HCT116 (cell line): ENCODE measurements around the gene SSU72. TPM values are rescaled to one million over a fixed set of nuclear protein-coding genes. Genes with fewer than 3 reads are reported as not detected.
A peak's percentile ranks its signal among the peaks of the same experiment; 100 is the strongest.

Experiments
- ATAC-seq: fragments of 200-7000 bp; cut with Tn5 transposase; 2 replicates; pipeline ENCODE4 v1.9.1; 2020; ENCODE audit warnings: mild to moderate bottlenecking, moderate library complexity
- BruUV-seq: library from RNA; stranded (reverse); fragments of 400-500 nt; replicated peaks from 2 replicates; lab custom pipeline; 2021; lab: Mats Ljungman, UMichigan
- CTCF ChIA-PET: fragments of 300-600 bp; sonication (Branson Sonifier 250); formaldehyde crosslinking; loops from one replicate; lab custom pipeline; 2021; ENCODE audit warnings: antibody characterized with exemption; lab: Charles Lee
- POLR2A ChIA-PET: fragments of 300-600, 350-600 bp; sonication (Branson Sonifier 250); formaldehyde crosslinking; loops from one replicate; lab custom pipeline; 2021; ENCODE audit warnings: antibody characterized with exemption; lab: Charles Lee
- RAD21 ChIA-PET, 2 experiments: fragments of 300-600 bp; sonication (Branson Sonifier 250); formaldehyde crosslinking; loops; one replicate each; lab custom pipeline; 2023; ENCODE audit warnings: low total read pairs in 2 of 2; ENCODE audit not compliant: uncharacterized antibody in 2 of 2, unreplicated experiment in 2 of 2, low non-redundant PET in 1 of 2; lab: Charles Lee
- DNase-seq: peaks from one replicate; pipeline ENCODE4 v3.0.0-alpha.2; 2010; ENCODE audit warnings: low read depth, low spot score
- H2AFZ ChIP-seq: fragments of 200-600 bp; shearing (Covaris generic), sonication (generic); 2 replicates; pipeline ENCODE4 v1.6.1; 2017; ENCODE audit warnings: low read depth, mixed run types, mixed read lengths, antibody characterized with exemption, low read length; ENCODE audit not compliant: poor library complexity, severe bottlenecking
- H3K27ac ChIP-seq: 2 replicates; pipeline ENCODE4 v1.5.1; 2012; ENCODE audit warnings: low read depth, low read length
- H3K27me3 ChIP-seq: fragments of 200-600 bp; sonication (generic); 2 replicates; pipeline ENCODE4 v1.6.1; 2016; ENCODE audit warnings: mixed run types, low read length, mixed read lengths; ENCODE audit not compliant: insufficient read depth
- H3K36me3 ChIP-seq, 2 experiments: fragments of 200-500 bp in 1 of 2; fragments of 200-600 bp in 1 of 2; sonication (Bioruptor generic) in 1 of 2; sonication (generic) in 1 of 2; 2 replicates each; pipeline versions ENCODE4 v1.5.1 to v1.6.1; 2014 to 2016; ENCODE audit warnings: low read length in 2 of 2, inconsistent platforms in 1 of 2, mixed read lengths in 1 of 2, mixed run types in 1 of 2; ENCODE audit not compliant: insufficient read depth in 2 of 2, control insufficient read depth in 1 of 2
- H3K4me1 ChIP-seq, 2 experiments: fragments of 200-600 bp in 1 of 2; sonication (generic) in 1 of 2; 2 replicates each; pipeline versions ENCODE4 v1.5.1 to v1.6.1; 2012 to 2017; ENCODE audit warnings: low read length in 2 of 2, inconsistent platforms in 1 of 2, mild to moderate bottlenecking in 1 of 2, mixed read lengths in 1 of 2, mixed run types in 1 of 2, moderate library complexity in 1 of 2; ENCODE audit not compliant: insufficient read depth in 2 of 2, control insufficient read depth in 1 of 2
- H3K4me2 ChIP-seq: fragments of 200-600 bp; sonication (generic); 2 replicates; pipeline ENCODE4 v1.6.1; 2017; ENCODE audit warnings: mixed run types, low read length, mixed read lengths
- H3K4me3 ChIP-seq, 2 experiments: fragments of 200-600 bp in 1 of 2; sonication (generic) in 1 of 2; replicated peaks in 1 of 2; 2 replicates each; pipeline ENCODE4 v1.5.1; 2011 to 2016; ENCODE audit warnings: low read length in 2 of 2, control low read depth in 1 of 2, low read depth in 1 of 2, mild to moderate bottlenecking in 1 of 2, mixed read lengths in 1 of 2, mixed run types in 1 of 2
- H3K79me2 ChIP-seq: fragments of 200-600 bp; sonication (generic); 2 replicates; pipeline ENCODE4 v1.6.1; 2017; ENCODE audit warnings: mild to moderate bottlenecking, mixed run types, low read length, moderate library complexity, mixed read lengths; ENCODE audit not compliant: insufficient read depth
- H3K9ac ChIP-seq: fragments of 200-600 bp; sonication (generic); 2 replicates; pipeline ENCODE4 v1.6.1; 2016; ENCODE audit warnings: low read length, mixed read lengths
- H3K9me2 ChIP-seq: fragments of 200-600 bp; sonication (generic), shearing (Covaris generic); 2 replicates; pipeline ENCODE4 v1.6.1; 2017; ENCODE audit warnings: mixed run types, mild to moderate bottlenecking, moderate library complexity; ENCODE audit not compliant: insufficient read depth
- H3K9me3 ChIP-seq, 2 experiments: fragments of 200-500 bp in 1 of 2; fragments of 200-600 bp in 1 of 2; sonication (Bioruptor generic) in 1 of 2; sonication (generic) in 1 of 2; 2 replicates each; pipeline ENCODE4 v1.6.1; 2014 to 2017; ENCODE audit warnings: low read length in 2 of 2, mixed read lengths in 2 of 2, inconsistent platforms in 1 of 2, low read depth in 1 of 2, mild to moderate bottlenecking in 1 of 2, mixed run types in 1 of 2, moderate library complexity in 1 of 2; ENCODE audit not compliant: control insufficient read depth in 1 of 2, insufficient read depth in 1 of 2
- H4K20me1 ChIP-seq: fragments of 200-600 bp; sonication (generic), shearing (Covaris generic); 2 replicates; pipeline ENCODE4 v1.6.1; 2017; ENCODE audit warnings: mixed run types, mild to moderate bottlenecking, moderate library complexity; ENCODE audit not compliant: insufficient read depth
- CBX3 ChIP-seq: IDR thresholded peaks from 2 replicates; pipeline ENCODE4 v1.6.1; 2012; ENCODE audit warnings: low read depth
- EGR1 ChIP-seq: IDR thresholded peaks from 2 replicates; pipeline ENCODE4 v1.6.1; 2012; ENCODE audit warnings: low read depth
- ELF1 ChIP-seq: IDR thresholded peaks from 2 replicates; pipeline ENCODE4 v1.6.1; 2012; ENCODE audit warnings: low read depth, borderline replicate concordance
- EZH2 ChIP-seq: fragments of 200-600 bp; sonication (generic); IDR thresholded peaks from 2 replicates; pipeline ENCODE4 v1.6.1; 2017; ENCODE audit warnings: antibody characterized with exemption, mixed run types
- EZH2phosphoT487 ChIP-seq: fragments of 200-600 bp; IDR thresholded peaks from 2 replicates; pipeline ENCODE4 v1.6.1; 2018; ENCODE audit warnings: antibody characterized with exemption, borderline replicate concordance
- FOSL1 ChIP-seq: IDR thresholded peaks from 2 replicates; pipeline ENCODE4 v1.6.1; 2012; ENCODE audit warnings: low read depth
- JUND ChIP-seq: IDR thresholded peaks from 2 replicates; pipeline ENCODE4 v1.6.1; 2012
- MAX ChIP-seq: IDR thresholded peaks from 2 replicates; pipeline ENCODE4 v1.6.1; 2012
- RAD21 ChIP-seq: IDR thresholded peaks from 2 replicates; pipeline ENCODE4 v1.6.1; 2012; ENCODE audit warnings: low read depth, mild to moderate bottlenecking
- SIN3A ChIP-seq: IDR thresholded peaks from 2 replicates; pipeline ENCODE4 v1.6.1; 2012; ENCODE audit warnings: low read depth
- SP1 ChIP-seq: IDR thresholded peaks from 2 replicates; pipeline ENCODE4 v1.6.1; 2012; ENCODE audit warnings: low read depth
- SRF ChIP-seq: IDR thresholded peaks from 2 replicates; pipeline ENCODE4 v1.6.1; 2012; ENCODE audit warnings: low read depth
- TCF7L2 ChIP-seq: IDR thresholded peaks from 2 replicates; pipeline ENCODE4 v1.7.0; 2011; ENCODE audit warnings: borderline replicate concordance, inconsistent platforms; ENCODE audit not compliant: insufficient read depth, insufficient read length; ENCODE audit errors: extremely low read depth
- YY1 ChIP-seq: IDR thresholded peaks from 2 replicates; pipeline ENCODE4 v1.6.1; 2011; ENCODE audit warnings: low read length, low read depth, moderate library complexity, mild to moderate bottlenecking; ENCODE audit not compliant: insufficient replicate concordance; ENCODE audit errors: extremely low read depth
- ZFX ChIP-seq: fragments of 450-650 bp; IDR thresholded peaks from 2 replicates; pipeline ENCODE4 v1.6.1; 2017
- ZNF274 ChIP-seq: fragments of 200-500 bp; sonication (Bioruptor generic); IDR thresholded peaks from 2 replicates; pipeline ENCODE4 v1.6.1; 2014; ENCODE audit warnings: mild to moderate bottlenecking, low read depth, low read length, inconsistent platforms
- intact Hi-C: fragments of 100-400 bp; cut with micrococcal nuclease; formaldehyde crosslinking; loops from 2 replicates; pipeline ENCODE4 v1.10.0; 2022
- total RNA-seq: library from RNA; stranded (reverse); gene quantifications from one replicate; pipeline ENCODE4 v1.2.1, GENCODE V29; 2021; ENCODE audit not compliant: unreplicated experiment
- TF ChIP-seq, protein P1 (sequence below), 3 experiments: fragments of 200-600 bp in 1 of 3; sonication (generic) in 1 of 3; IDR thresholded peaks in 2 of 3; conservative IDR thresholded peaks in 1 of 3; 2 replicates each; pipeline ENCODE4 v1.5.1; 2012 to 2017; ENCODE audit warnings: low read depth in 2 of 3, low read length in 2 of 3, antibody characterized with exemption in 1 of 3, borderline replicate concordance in 1 of 3, control low read depth in 1 of 3, mild to moderate bottlenecking in 1 of 3, mixed read lengths in 1 of 3, mixed run types in 1 of 3, moderate library complexity in 1 of 3; ENCODE audit not compliant: insufficient read depth in 1 of 3
- TF ChIP-seq, protein P2 (sequence below): IDR thresholded peaks from 2 replicates; pipeline ENCODE4 v1.6.1; 2011; ENCODE audit warnings: mild to moderate bottlenecking, low read length, moderate library complexity; ENCODE audit not compliant: insufficient replicate concordance; ENCODE audit errors: extremely low read depth

SSU72 gene
- total RNA-seq, 1 experiment from 2014 or later = 134 TPM

DNA sequence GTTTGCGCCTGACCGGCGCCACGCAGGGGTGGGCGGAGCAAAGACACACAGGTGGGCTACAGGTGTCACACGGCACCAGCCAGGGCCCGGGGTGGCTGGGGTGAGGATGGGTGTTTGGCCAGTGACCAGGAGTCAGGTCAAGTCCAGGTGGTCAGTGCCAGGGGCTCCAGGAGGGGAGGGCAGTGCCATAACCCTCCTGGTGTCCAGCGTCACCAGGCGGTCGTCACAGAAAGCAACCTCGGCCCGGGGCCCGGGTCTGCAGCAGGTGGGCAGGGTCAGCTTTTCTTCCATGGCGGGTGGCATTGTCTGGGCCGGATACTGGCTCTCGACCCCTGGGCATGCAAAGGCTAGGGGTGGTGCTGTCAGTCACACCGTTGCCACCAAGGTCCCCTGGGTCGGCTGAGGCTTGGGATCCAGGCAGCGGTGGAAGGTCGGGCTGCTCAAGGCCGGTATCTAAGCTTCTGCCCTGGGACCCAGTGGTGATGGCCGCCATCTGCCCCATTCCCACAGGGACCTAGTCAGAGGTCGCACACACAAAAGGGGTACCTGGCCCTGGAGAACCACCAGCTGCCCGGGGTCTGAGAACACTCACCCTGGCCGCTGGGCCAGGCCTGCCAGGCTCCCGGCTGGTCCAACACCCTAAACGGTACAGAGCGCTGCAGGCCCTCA, 23.5 kb upstream of the SSU72 start:
- no peak overlapping the region; a peak in 1 of 4 replicates for H3K4me3 ChIP-seq
- RAD21 ChIA-PET = no interaction called here
- CTCF ChIA-PET = no interaction called here
- no peaks in the 10 kb centered on the region for H3K9me3 ChIP-seq
- intact Hi-C loops = no loop called here
- TF ChIP-seq CBX3 = no peak
- TF ChIP-seq SRF = no peak
- TF ChIP-seq FOSL1 = no peak
- TF ChIP-seq SIN3A = no peak
- no peak for TF ChIP-seq RAD21
- TF ChIP-seq YY1 = no peak
- no peak for TF ChIP-seq SP1
- no peak for TF ChIP-seq ZFX
- TF ChIP-seq ZNF274 = no peak
- no peak for TF ChIP-seq MAX
- TF ChIP-seq, protein P1, sequence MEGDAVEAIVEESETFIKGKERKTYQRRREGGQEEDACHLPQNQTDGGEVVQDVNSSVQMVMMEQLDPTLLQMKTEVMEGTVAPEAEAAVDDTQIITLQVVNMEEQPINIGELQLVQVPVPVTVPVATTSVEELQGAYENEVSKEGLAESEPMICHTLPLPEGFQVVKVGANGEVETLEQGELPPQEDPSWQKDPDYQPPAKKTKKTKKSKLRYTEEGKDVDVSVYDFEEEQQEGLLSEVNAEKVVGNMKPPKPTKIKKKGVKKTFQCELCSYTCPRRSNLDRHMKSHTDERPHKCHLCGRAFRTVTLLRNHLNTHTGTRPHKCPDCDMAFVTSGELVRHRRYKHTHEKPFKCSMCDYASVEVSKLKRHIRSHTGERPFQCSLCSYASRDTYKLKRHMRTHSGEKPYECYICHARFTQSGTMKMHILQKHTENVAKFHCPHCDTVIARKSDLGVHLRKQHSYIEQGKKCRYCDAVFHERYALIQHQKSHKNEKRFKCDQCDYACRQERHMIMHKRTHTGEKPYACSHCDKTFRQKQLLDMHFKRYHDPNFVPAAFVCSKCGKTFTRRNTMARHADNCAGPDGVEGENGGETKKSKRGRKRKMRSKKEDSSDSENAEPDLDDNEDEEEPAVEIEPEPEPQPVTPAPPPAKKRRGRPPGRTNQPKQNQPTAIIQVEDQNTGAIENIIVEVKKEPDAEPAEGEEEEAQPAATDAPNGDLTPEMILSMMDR (IDR thresholded peaks at IDR 0.05 in 2 of 3, conservative IDR thresholded peaks at IDR 0.05 in 1 of 3; ENCODE audit: borderline replicate concordance in 1 of 3, insufficient read depth in 1 of 3, low read depth in 2 of 3, low read length in 2 of 3) = no peak
- TF ChIP-seq EZH2phosphoT487 = no peak
- TF ChIP-seq, protein P2, sequence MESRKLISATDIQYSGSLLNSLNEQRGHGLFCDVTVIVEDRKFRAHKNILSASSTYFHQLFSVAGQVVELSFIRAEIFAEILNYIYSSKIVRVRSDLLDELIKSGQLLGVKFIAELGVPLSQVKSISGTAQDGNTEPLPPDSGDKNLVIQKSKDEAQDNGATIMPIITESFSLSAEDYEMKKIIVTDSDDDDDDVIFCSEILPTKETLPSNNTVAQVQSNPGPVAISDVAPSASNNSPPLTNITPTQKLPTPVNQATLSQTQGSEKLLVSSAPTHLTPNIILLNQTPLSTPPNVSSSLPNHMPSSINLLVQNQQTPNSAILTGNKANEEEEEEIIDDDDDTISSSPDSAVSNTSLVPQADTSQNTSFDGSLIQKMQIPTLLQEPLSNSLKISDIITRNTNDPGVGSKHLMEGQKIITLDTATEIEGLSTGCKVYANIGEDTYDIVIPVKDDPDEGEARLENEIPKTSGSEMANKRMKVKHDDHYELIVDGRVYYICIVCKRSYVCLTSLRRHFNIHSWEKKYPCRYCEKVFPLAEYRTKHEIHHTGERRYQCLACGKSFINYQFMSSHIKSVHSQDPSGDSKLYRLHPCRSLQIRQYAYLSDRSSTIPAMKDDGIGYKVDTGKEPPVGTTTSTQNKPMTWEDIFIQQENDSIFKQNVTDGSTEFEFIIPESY = no peak
- TF ChIP-seq JUND = no peak
- no peak for TF ChIP-seq ELF1
- no peak for TF ChIP-seq EGR1
- TF ChIP-seq EZH2 = no peak
- TF ChIP-seq TCF7L2 = no peak
- TF ChIP-seq, all 23 proteins: peak for 0
- Histone ChIP-seq H2AFZ (no peak overlapping the region), H3K36me3 (no peaks in the 10 kb centered on the region), H3K79me2 (no peaks in the 10 kb centered on the region), H3K9me2 (no peaks in the 10 kb centered on the region), H3K27ac (no peak overlapping the region; the same call in 1 of the 2 replicates), H3K9ac (no peak overlapping the region), H3K27me3 (peaks cover 11% of the 10 kb centered on the region; the same call in 1 of the 2 replicates), H3K4me2 (peak overlapping the region; percentile 65), H3K4me1 (peaks cover 10 to 34% of the 10 kb centered on the region in 2 experiments; a peak in 3 of 4 replicates), H4K20me1 (no peaks in the 10 kb centered on the region)
- POLR2A ChIA-PET = no interaction called here
- DNase-seq (no peak), ATAC-seq (no peak)
- BruUV-seq = TSS peak; percentile 45
